Fibroblast of peridontal ligament (primary cell): ENCODE data around the gene BLOC1S3.

Experiments used
- DNase-seq: peaks from one replicate; pipeline ENCODE4 v3.0.0-alpha.2; 2010; ENCODE audit errors: extremely low read depth

BLOC1S3 gene

DNA sequence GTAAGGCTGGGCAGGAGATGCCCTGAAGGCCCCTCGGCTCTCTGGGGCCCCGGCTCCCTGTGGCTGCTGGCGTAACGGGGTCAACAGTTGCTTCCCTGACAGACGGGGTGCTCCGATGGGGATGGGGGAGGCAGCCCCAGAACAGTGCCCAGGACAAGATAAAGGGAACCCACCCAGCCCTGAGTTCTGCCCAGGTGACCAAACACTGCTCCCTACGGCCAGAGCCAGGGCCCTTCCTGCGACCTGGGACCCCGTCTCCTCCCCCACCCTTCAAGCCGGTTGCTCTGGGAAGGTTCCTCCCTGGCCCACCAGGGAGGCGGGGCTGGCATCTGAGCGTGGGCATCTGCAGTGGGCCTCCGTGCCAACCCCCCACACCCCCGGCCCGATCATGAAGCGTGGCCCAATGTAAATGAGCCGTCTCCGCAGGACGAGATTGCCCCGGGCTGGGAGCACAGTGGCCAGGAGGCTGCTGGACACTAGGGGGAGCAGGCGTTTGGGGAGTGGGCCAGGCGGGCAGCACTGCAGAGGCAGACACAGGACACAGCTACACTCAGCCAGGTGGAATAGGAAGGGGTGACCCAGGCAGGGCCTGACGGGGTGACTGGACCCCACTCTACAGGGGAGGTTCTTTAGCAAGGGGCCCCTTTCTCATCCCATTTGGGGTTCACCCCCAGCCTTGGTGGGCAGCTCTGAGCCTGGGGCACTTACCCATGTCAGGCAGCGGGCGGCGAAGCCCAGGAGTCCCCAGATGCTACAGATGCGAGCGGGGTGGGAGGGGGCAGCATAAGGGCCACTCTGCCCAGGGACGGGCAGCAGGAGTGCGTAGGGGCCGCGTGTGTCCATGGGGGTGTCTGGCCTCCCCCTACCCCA, 16.6 kb upstream of the BLOC1S3 start:
- peak; percentile 32 for DNase-seq

DNA sequence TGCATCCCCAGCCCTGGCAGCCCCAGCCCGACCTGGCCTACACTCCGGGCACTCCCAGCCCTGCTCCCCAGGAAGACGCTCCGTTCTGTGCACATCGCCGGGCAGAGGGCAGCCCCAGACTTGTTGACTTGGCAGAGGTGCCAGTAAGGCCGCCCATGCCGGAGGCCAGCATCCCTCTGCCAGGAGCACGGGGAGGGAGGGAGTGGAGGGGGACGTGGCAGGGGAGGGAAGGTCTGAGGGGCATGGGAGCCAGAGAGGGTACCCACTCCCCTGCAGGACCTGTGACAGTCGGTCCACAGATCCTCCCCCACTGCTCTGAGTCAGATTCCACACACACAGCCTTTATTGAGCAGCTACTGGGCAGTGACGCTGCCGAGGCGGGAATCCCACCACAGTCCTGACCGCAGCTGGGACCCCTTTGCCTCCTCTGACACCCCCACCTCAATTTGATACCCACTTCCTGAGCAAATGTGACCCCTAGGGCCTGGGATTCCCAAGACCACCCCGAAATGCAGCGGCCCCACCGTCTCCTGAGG, 15.9 kb upstream of the BLOC1S3 start:
- DNase-seq, result no peak

DNA sequence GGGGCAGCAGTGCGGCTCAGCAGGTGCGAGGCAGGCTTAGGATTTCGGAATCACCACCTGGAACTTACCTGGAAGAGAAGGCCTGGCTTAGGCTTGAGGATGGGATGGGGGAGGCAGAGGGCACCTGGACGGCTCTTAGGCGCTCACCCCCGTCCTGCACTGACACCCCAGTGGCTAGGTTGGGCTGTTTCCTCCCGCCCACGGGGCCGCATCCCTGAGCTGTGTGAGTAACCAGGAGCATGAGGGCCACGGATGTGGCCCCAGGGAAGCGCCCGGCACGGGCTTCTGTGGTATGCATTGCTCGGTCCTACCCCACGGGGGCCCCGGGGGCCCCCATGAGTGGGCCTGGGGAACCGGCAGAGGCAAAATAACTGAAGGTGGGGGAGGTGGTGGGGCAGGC, 15.4 kb upstream of the BLOC1S3 start:
- no peak for DNase-seq

DNA sequence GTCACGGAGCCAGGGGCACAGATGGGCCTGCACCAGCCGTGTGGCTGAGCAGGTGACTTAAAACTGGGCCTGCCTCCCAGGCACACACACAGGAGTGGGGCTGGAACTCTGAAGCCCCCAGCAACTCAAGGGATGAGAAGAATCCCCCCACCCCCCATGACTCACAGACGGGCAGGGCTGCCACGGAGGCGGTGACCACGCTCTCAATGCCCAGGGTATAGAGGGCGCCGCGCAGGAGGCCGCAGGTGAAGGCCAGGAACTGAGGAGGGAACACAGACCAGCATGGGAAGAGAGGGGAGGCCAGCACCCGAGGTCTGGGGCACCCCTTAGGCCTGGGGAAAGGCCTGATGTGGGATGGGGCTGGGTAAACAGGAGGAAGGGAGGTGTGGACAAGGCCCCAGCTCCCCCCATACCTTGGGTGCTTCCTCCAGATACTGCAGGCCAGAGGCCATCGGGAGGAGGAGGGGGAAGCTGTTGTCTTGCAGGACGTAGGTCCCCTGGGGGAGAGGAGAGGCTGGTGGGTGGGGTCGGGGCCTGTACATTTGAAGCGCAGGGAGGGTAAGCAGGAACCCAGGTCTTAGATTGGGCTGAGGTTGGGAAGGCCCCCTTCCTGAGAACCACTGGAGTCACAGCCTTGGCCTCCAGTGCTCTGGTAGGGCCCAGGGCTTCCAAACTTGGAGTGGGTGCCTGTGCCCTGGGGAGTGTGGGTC, 14.7 kb upstream of the BLOC1S3 start:
- no peak for DNase-seq

DNA sequence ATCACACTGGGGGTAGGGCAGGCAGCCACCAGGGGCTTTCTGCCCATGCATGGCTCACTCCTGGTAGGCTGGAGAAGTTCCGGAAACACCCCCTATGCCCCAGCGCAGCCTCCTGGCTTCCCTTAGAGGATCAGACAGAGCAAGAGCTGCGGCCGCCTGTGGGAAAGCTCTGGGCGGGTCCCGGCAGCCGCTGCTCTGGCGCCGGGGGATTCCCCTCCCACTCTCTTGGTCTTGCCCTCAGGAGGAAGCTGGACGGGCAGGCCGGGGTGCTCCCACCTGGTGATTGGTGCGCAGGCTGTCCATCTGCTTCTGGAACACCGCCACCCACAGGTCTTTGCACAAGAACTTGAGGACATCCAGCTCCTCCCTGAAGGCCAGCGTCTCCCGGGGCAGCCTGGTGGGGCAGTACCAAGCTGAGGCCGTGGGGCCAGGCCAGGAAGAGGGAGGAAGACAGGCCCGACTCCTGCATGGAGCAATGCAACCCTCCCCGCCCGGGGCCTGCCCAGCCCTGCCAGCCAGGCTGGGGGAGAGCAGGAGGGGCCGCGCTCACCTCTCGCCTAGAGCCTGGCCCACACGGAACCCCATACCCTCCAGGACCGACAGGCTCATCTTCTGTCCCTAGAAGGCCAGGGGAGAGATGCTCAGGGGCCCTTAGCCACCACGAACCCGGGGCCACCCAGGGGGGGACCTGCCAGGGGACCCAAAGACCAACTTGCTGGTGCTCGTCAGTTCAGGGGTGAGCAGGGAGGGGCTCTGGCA, 13.8 kb upstream of the BLOC1S3 start:
- peak; percentile 19 for DNase-seq

DNA sequence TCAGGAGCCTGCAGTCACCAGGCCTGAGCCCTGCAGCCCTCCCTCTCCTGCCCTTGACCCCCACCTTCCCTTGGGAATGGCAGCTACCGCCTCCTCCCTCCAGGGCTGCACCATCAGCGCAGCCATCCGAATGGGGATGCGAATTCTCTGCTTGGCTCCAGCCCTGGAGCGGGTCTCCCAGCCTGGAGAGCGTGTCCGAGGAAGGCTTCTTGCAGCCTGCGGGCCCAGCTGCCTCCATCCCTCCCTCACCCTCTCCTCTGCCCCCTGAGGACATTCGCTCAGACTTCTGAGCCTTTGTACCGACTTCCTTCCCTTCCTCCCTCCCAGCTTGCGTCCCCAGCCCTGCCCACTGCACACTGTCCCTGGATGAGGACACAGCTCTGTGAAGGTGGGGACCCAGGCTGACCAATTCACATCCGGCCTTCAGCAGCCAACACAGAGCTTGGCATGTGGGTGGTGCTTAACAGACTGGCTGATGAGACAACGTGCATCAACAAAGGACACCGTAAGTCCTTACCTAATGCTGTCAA, 11.8 kb upstream of the BLOC1S3 start:
- no peak for DNase-seq

DNA sequence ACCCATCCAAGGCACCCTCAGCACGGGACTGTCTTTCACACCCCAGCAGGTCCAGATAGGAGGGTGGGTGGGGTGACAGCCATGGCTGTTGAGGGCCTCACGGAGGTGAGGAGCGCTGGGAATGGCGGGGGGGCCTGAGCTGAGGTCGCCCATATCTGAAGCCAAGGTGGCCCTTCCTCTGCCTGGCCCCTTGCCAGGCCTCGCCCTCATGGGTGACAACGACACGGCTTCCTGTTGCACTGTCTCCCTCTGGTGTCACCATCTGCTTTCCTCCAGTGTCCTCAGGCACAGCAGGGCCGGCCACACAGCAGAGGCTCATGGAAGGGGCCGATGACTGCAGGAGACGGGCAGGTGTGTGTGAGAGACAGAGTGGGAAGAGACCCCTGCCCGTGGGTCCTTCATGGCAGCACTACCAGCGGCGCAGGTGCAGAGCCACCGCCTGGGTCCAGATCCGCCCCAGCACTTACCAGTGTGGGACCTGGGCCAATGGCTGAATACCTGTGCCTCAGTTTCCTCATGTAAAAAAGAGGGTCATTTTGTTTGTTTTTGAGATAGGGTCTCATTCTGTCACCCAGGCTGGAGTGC, 9.7 kb upstream of the BLOC1S3 start:
- DNase-seq, result no peak

DNA sequence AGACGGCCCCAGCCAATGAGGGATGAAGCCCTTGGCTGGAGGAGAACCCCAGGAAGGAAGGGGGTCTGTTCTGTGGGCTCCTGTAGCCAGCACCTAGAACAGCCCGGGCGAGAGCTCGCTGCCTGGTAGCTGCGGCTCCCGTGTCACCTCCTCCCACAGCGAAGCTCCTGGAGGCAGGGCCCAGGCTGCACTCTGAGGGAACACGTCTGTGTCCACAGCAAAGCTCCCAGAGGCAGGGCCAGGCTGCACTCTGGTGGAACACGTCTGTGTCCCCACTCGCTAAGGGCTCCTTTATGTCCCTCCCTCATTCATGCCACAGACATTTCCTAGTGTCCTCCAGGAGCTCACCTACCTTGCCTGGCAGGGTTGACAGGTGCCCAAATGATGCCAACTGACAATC, 9.0 kb upstream of the BLOC1S3 start:
- no peak for DNase-seq

DNA sequence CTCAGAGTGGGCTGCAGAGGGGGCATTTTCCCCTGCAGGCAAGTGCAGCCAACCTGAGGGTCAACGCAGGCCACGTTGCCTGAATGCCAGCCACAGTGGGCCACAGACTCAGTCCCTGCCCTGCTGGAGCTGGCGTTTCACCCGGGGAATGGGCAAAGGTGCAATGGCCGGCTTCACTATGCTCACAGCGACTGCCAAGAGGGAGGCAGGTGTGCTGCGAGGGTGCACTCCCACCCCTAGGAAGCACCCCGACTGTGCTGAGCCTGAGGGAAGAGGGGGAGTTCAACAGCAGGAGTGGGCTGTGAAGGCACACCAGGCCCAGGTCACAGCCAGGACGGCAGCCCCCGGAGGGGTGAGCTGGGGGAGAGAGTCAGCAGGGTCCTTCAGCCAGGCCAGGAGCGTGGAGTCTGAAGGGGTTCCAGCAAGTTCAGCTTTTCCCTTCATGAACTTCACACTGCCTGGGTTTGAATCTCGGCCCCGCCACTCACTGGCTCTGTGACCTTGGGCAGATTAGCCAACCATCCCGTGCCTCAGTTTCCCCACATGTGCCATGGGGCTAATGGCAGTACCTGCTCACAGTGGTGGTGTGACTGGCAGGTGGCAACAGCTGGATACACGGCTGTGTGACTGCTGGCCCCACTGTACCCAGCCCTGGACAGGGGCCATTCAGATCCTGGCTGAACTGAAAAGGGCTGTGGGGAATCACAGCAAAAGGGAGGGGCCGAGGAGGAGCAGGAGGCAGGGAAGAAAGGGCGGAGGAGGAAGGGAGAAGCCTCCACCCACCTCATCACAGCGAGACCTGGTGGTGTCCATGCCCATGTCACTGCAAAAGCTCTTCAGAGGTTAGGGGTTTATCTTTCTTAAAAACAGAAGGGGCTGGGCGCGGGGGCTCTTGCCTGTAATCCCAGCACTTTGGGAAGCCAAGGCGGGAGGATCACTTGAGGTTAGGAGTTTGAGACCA, 8.2 kb upstream of the BLOC1S3 start:
- no peak for DNase-seq

DNA sequence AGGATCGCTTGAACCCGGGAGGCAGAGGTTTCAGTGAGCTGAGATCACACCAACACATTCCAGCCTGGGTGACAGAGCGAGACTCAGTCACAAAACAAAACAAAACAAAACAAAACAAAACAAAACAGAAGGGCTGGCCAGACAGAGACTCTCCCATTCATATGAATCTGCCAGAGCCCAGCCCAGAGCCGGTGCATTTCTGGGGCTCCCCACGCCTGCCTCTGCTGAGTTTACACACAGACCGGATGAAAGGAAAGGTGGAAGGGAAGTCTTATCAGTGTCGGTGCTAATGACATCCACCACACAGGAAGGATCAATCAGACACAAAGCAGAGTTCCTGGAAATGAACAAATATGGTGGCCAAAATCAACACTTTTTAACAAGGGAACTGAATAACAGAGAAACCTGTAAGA, 7.4 kb upstream of the BLOC1S3 start:
- no peak for DNase-seq

DNA sequence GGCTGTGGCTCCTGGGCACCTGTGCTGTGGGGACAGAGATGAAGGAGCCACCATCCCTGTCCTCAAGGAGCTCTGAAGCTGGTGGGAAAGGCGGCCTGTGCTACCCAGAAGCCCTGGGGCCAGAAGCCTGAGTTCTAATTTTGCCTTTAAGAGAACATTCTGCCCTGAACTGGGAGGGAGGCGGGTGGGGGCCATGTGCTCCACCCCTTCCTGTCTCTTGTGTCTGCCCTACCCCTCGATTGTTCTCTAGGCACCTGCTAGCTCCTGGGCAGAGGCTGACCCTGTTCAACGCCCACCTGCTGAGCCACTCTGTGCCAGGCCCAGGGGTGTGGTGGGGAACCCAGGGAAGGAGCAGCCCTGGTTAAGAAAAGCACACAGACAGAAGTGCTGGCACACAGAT, 6.4 kb upstream of the BLOC1S3 start:
- DNase-seq, result no peak

DNA sequence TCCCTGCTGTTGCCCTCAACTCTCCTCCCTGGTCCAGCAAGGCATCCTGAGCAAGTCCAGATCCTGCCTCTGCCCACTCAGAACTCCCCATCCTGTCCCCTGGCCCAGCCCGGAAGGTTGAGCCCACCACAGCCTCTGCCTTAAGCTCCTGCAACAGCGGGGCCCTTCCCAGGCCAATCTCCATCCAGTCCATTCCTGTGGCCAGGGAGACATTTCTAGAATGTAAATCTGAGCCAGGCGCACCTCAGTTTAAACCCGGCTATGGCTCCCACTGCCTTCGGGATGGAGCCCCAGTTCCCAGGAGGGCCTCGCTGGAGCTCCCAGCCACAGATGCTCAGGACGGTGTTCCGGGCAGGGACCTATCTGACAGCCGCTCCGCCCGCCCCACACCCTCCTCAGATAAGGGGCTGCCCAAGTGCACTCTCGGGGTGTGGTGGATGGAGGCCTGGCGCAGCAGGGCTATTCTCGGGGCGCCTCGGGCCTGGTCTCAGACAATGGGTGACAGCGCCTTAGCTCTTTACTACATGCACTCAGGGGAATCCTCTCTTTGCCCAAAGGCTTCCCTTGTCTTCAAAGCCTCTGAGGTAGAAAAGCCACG, 5.9 kb upstream of the BLOC1S3 start:
- DNase-seq, result no peak

DNA sequence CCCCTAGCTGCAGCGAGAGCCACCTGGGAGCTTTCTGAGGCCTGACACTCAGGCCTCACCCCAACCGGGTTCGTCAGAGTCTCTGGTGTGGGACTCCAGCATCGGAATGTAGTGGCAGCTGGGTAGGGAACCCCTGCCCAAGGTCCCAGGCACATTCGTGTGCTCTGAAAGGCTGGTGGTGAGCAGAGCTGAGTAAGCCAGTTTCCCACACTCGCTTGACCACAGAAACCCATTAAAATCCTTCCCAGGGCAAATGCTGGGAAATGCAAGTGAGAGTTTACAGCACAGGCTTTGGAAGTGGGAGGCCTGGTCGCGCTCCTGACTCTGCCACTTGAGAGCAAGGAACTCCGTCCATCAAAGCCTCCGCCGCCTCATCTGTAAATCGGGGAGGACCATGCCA, 4.8 kb upstream of the BLOC1S3 start:
- no peak for DNase-seq

DNA sequence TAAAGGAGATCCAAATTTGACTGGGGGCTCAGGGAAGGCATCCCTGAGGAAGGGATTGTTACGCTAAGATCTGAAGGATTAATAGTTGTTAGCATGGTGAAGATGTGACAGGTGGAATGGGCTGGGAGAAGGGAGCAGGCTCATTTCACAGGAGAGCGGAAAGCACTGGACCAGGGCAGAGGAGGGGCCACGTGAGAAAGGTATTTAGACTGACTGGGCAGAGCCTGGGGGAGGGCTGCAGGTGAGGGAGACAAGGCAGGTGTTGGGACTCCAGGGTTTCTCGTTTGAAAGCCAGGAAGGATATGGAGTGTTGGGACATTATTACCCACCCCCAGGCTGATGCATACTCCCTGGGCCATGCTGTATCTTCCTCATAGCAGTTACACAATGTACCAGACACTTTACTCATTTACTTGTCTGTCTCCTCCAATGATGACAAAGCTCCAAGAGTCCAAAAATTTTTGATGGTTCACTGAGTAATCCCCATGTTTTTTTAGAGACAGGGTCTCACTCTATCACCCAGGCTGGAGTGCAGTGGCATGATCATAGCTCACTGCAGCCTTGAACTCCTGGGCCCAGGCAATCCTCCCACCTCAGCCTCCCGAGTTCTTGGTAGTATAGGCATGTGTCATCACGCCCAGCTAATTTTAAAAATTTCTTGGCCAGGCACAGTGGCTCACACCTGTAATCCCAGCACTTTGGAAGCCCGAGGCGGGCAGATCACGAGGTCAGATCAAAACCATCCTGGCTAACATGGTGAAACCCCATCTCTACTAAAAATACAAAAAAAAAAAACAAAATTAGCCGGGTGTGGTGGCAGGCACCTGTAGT, 2.9 kb upstream of the BLOC1S3 start:
- no peak for DNase-seq

DNA sequence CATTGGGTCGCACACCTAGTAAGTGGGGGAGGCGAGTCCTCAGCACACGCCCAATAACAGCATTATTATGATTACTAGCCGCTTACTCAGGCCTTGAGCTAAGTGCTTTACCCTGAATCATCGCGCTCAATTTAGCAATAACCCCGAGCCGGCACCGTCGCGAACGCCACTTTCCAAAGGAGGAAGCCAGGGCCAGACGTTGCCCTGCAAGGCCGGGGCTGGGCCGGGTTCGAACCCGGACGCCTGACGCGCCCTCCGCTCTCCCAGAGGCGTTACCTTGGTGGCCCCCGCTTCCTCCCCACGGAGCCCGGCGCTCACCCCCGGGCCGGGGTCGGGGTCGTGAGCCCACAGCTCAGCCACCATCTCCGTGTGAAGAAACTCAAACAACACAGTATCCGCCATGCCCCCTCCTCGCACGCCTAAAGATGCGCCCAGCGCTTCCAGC, 745 bp upstream of the BLOC1S3 start, which contains the start of gene TRAPPC6A:
TRAPPC6A (minus strand) TSS at position 421 of the 445 bp plus-strand sequence; CDS start at position 402, 19 bp downstream.
- peak; percentile 49 for DNase-seq

DNA sequence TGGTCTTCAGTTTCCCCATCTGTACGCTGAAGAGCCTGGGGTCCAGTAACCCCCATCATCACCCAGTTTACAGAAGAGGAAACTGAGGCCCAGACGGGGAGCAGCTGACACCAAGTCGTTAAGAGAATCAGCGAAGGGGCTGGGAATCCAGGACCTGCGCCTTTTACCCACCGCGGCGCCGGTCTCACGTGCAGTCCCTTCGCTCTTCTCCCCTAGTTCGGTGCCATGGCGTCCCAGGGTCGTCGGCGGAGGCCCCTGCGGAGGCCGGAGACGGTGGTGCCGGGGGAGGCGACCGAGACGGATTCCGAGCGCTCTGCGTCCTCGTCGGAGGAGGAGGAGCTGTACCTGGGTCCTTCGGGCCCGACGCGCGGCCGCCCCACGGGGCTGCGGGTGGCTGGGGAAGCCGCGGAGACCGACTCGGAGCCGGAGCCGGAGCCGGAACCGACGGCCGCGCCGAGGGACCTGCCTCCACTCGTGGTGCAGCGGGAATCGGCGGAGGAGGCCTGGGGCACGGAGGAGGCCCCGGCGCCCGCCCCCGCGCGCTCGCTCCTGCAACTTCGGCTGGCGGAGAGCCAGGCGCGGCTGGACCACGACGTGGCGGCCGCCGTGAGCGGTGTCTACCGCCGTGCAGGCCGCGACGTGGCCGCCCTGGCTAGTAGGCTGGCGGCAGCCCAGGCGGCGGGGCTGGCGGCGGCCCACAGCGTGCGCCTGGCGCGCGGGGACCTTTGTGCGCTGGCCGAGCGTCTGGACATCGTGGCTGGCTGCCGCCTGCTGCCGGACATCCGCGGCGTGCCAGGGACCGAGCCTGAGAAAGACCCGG, 698 bp downstream of the BLOC1S3 start:
- no peak for DNase-seq

DNA sequence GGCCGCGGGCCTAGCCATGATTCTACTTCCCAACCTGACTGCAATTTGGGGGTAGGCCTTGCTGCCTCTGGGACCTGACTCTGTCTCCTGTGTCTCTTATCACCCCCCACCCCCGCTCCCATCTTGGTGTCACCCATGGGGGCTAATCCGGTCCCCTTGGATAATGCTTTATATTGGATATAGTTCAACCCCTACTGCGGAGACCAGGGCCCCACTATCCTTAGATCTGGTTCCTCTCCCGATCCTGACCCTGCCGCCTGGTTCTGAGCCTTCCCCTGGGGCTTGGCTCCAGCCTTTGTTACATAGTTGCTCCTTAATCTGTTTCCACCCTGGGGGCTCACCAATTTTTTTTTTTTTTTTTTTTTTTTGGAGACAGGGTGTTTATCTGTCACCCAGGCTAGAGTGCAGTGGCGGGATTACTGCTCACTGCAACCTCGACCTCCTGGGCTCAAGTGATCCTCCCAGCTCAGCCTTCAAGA, 1.3 kb downstream of the BLOC1S3 start:
- DNase-seq, result no peak

DNA sequence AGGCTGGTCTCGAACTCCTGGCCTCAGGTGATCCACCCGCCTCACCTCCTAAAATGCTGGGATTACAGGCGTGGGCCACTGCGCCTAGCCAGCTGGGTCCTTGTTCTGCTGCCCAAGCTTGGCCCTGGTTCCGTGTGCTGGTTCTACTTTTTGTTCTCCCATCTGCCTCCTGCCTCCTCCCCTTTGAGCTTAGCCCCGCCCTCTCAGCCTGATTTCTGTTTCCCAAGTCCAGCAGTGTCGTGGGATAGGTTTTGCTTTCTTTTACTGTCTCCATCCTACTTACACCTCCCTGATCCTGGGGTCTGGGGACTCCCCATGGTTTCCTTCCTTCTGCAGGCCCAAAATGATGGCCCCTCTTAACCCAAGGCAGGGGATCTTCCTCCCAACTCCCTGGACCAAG, 2.4 kb downstream of the BLOC1S3 start:
- DNase-seq, result no peak
